Natural killer cell treated with Interleukin-12 subunit alpha and Interleukin-12 subunit beta and Interleukin-15 and Interleukin-18, amount 100 ng/mL, for 72 hours (primary cell): ENCODE data around the gene PRDM2. TPM values are rescaled to one million over a fixed set of nuclear protein-coding genes. Genes with fewer than 3 reads are reported as not detected.

Experiments
- ATAC-seq, 2 donors: fragments of 150-1000 bp; cut with Tn5 transposase in 1 of 2; sonication (Bioruptor Pico), chemical (Tn5 transposase) in 1 of 2; 2 replicates each; pipeline ENCODE4 v1.10.0; 2021
- DNase-seq: peaks from one replicate; pipeline ENCODE4 v3.0.0; 2022; ENCODE audit warnings: low spot score
- H3K27ac Mint-ChIP-seq, 2 donors: 1 replicate in 1 of 2; 2 replicates in 1 of 2; pipeline ENCODE4 v1.8.0; 2022; ENCODE audit warnings: mixed read lengths in 2 of 2, mild to moderate bottlenecking in 1 of 2, moderate library complexity in 1 of 2
- H3K27me3 Mint-ChIP-seq, 2 donors: 1 replicate in 1 of 2; 2 replicates in 1 of 2; pipeline ENCODE4 v1.8.0; 2022; ENCODE audit warnings: mixed read lengths in 2 of 2
- H3K36me3 Mint-ChIP-seq: one replicate; pipeline ENCODE4 v1.8.0; 2022; ENCODE audit warnings: mixed read lengths
- H3K4me1 Mint-ChIP-seq, 2 donors: 1 replicate in 1 of 2; 2 replicates in 1 of 2; pipeline ENCODE4 v1.8.0; 2022; ENCODE audit warnings: low read depth in 2 of 2, mixed read lengths in 2 of 2, mild to moderate bottlenecking in 1 of 2
- H3K4me3 Mint-ChIP-seq: one replicate; pipeline ENCODE4 v1.8.0; 2022; ENCODE audit warnings: mixed read lengths
- H3K9me3 Mint-ChIP-seq: 2 replicates; pipeline ENCODE4 v1.8.0; 2022; ENCODE audit warnings: mixed read lengths
- total RNA-seq, 2 donors: library from RNA; stranded (reverse); gene quantifications; one replicate each; pipeline ENCODE4 v1.2.3, GENCODE V29; 2022

The PRDM2 gene, protein sequence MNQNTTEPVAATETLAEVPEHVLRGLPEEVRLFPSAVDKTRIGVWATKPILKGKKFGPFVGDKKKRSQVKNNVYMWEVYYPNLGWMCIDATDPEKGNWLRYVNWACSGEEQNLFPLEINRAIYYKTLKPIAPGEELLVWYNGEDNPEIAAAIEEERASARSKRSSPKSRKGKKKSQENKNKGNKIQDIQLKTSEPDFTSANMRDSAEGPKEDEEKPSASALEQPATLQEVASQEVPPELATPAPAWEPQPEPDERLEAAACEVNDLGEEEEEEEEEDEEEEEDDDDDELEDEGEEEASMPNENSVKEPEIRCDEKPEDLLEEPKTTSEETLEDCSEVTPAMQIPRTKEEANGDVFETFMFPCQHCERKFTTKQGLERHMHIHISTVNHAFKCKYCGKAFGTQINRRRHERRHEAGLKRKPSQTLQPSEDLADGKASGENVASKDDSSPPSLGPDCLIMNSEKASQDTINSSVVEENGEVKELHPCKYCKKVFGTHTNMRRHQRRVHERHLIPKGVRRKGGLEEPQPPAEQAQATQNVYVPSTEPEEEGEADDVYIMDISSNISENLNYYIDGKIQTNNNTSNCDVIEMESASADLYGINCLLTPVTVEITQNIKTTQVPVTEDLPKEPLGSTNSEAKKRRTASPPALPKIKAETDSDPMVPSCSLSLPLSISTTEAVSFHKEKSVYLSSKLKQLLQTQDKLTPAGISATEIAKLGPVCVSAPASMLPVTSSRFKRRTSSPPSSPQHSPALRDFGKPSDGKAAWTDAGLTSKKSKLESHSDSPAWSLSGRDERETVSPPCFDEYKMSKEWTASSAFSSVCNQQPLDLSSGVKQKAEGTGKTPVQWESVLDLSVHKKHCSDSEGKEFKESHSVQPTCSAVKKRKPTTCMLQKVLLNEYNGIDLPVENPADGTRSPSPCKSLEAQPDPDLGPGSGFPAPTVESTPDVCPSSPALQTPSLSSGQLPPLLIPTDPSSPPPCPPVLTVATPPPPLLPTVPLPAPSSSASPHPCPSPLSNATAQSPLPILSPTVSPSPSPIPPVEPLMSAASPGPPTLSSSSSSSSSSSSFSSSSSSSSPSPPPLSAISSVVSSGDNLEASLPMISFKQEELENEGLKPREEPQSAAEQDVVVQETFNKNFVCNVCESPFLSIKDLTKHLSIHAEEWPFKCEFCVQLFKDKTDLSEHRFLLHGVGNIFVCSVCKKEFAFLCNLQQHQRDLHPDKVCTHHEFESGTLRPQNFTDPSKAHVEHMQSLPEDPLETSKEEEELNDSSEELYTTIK (N-terminal part only)
- 10 to 100 TPM; 80.1 to 91.3 TPM for total RNA-seq

DNA sequence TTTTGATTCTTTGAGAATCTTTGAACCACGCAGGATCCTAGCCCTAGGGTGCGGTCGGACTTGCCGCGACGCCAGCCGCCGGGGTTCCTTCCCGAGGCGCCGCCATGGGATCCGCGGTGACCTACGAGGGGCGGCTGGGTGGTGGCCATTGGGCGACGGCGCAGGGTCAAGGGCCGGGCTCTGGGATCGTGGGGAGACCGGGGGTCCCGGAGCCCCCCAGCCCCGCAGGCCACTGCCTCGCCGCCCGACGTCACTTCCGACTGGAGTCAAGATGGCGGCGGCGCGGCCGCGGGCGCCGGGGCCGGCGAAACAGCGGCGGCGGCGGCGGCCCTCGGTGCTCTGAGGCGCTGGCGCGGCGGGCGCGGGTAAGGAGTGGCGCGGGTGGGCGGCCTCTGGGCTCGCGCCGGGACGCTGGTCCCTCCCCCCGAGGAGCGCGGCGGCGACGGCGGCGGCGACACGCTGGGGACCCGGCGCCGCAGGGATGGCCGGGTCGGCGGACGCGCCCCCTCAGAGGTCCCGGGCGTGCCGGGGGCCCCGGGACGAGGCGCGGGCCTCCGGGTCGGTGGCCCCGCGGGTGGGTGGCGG, at the start of gene PRDM2:
TSS of gene PRDM2 (plus strand) at position 253 of the 585 bp plus-strand sequence. CDS start 15,418 bp downstream, outside the sequence.
- H3K27me3 Mint-ChIP-seq = peaks cover 0 to 3% of the 10 kb centered on the region in 2 donors
- peak within 1 kb of the TSS; percentile 83 to 95 for H3K27ac Mint-ChIP-seq
- DNase-seq (peak; percentile 71), ATAC-seq (peak; percentile 78 to 88)
- peaks cover 32 to 33% of the 10 kb centered on the region in 2 donors for H3K4me1 Mint-ChIP-seq
- H3K9me3 Mint-ChIP-seq = peaks cover 5% of the 10 kb centered on the region
- peaks cover 11% of the 10 kb centered on the region for H3K36me3 Mint-ChIP-seq
- H3K4me3 Mint-ChIP-seq = peak within 1 kb of the TSS; percentile 98

DNA sequence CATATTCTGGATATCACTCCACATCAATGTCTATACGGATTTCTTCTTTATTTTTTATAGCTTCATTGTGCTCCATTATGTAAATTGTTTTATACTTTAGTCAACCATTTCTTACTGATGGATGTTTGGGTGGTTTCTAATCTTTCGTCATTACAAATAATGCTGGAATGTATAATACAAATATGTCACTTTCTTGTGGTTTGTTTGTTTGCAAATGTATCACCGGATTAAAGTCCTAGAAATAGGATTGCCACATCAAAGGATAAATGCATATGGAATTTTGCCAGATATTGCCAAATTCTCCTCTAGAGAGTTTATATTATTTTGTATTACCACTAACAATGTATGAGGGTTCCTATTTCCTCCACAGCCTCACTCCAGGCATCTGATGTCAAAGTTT, 48.7 kb upstream of the PRDM2 start:
- peaks cover 19 to 47% of the 10 kb centered on the region in 2 donors for H3K27me3 Mint-ChIP-seq
- no peak for ATAC-seq
- peaks cover 4% of the 10 kb centered on the region for H3K36me3 Mint-ChIP-seq
- H3K4me3 Mint-ChIP-seq = no peak overlapping the region
- H3K9me3 Mint-ChIP-seq = peaks cover 2% of the 10 kb centered on the region
- H3K4me1 Mint-ChIP-seq = no peaks in the 10 kb centered on the region
- DNase-seq = no peak
- H3K27ac Mint-ChIP-seq = no peak overlapping the region

DNA sequence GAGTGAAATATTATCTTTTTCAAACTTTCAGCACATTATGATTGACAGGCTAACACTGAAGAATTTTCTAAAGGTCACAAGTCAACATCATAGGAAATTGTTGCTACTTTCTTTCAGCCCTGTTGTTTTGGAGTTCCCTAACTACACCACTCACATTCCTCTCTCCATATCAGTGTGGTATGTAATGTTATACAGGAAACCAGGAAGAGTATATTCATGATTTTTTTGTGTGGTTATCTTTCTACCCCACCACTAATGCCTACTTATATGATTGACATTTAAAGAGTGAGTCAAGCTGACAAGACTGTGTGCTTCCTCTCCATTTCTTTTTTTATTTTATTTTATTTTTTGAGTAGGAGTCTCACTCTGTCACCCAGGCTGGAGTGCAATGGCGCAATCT, 47.8 kb upstream of the PRDM2 start:
- Mint-ChIP-seq H3K27ac (no peak overlapping the region), H3K4me3 (no peak overlapping the region), H3K36me3 (peaks cover 4% of the 10 kb centered on the region), H3K4me1 (no peaks in the 10 kb centered on the region), H3K27me3 (peaks cover 22 to 47% of the 10 kb centered on the region in 2 donors), H3K9me3 (peaks cover 2% of the 10 kb centered on the region)
- DNase-seq (no peak), ATAC-seq (no peak)

DNA sequence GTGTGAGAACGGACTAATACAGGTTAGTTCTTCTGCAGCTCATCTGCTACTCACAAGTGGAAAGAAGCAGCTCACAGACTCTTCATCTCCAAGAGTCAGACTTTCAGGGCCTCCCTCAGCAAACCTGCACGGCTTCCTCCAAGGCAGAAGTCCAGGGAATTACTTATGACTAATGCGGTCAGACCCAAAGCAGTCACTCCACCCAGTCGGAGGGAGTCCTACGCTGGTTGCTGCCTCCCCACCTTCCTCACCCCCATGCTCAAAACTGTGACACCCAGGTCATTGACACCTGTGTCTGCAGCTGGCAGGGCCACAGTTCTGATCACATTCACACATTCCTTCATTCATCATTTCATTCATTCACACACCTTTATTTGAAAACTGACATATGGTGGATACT, 38.4 kb upstream of the PRDM2 start:
- ATAC-seq (no peak), DNase-seq (no peak)
- H3K36me3 Mint-ChIP-seq = peaks cover 6% of the 10 kb centered on the region
- H3K27ac Mint-ChIP-seq = no peak overlapping the region
- H3K4me3 Mint-ChIP-seq = no peak overlapping the region
- H3K27me3 Mint-ChIP-seq = peaks cover 9 to 11% of the 10 kb centered on the region in 2 donors
- H3K9me3 Mint-ChIP-seq = peaks cover 3% of the 10 kb centered on the region
- no peaks in the 10 kb centered on the region for H3K4me1 Mint-ChIP-seq

- Mint-ChIP-seq H3K27ac (no peak overlapping the region), H3K4me3 (no peak overlapping the region), H3K27me3 (peaks cover 9 to 11% of the 10 kb centered on the region in 2 donors), H3K9me3 (peaks cover 3% of the 10 kb centered on the region), H3K36me3 (peaks cover 6% of the 10 kb centered on the region), H3K4me1 (no peaks in the 10 kb centered on the region)
- ATAC-seq = no peak
- DNase-seq = no peak
These were observed 37.5 kb upstream of the PRDM2 start for GRCh38 chr1:13662493-13662892.

GRCh38 chr1:13663969-13664368, 36.0 kb upstream of the PRDM2 start:
- Mint-ChIP-seq H3K36me3 (peaks cover 6% of the 10 kb centered on the region), H3K4me1 (no peaks in the 10 kb centered on the region), H3K27ac (no peak overlapping the region), H3K4me3 (no peak overlapping the region), H3K27me3 (peaks cover 9 to 11% of the 10 kb centered on the region in 2 donors), H3K9me3 (peaks cover 3% of the 10 kb centered on the region)
- no peak for DNase-seq
- no peak for ATAC-seq

DNA sequence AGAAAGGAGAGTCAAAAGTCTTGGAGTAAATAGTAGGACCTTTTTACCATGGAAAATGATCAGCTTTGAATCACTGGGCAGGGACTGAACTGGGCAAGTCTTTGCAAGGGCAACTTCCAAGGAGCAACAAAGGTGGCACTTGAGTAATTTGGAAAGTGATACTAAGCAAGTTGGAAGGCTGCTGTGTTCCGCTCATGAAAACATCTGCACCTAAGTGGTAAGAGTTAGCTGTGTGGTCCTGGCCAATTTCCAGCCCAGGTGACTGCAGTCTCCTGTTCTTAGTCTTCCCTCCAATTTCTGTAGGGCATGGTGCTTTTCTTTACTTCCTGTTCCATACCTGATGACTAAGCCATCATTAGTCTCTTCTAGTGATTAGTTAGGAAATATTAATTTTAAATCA, 35.5 kb upstream of the PRDM2 start:
- H3K4me3 Mint-ChIP-seq = no peak overlapping the region
- H3K9me3 Mint-ChIP-seq = peaks cover under 1% of the 10 kb centered on the region
- H3K27ac Mint-ChIP-seq = no peak overlapping the region
- no peaks in the 10 kb centered on the region for H3K4me1 Mint-ChIP-seq
- peaks cover 2% of the 10 kb centered on the region for H3K36me3 Mint-ChIP-seq
- no peak for DNase-seq
- no peak for ATAC-seq
- H3K27me3 Mint-ChIP-seq = peaks cover 6 to 11% of the 10 kb centered on the region in 2 donors

GRCh38 chr1:13666317-13666716, 33.7 kb upstream of the PRDM2 start:
- Mint-ChIP-seq H3K36me3 (no peaks in the 10 kb centered on the region), H3K9me3 (no peaks in the 10 kb centered on the region), H3K27me3 (peaks cover 6 to 11% of the 10 kb centered on the region in 2 donors), H3K4me1 (no peaks in the 10 kb centered on the region), H3K4me3 (no peak overlapping the region), H3K27ac (no peak overlapping the region)
- ATAC-seq (no peak), DNase-seq (no peak)

DNA sequence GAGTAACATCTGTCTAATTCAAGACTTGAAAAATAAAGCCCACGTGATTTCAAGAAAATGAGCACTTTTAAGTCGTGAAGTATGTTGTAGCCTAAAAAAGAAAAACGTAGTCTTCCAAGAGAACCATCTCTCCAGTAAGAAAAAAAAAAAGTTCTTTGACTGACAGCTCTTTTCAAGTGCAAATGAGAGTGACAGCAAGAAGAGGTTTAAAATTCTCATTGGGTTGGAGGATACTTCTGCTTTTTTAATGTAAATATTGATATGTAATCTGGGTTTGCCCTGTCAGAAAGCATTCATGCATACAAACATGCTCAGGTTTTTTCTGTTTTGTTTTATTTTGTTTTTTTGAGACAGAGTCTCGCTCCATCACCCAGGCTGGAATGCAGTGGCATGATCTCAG, 32.3 kb upstream of the PRDM2 start:
- H3K36me3 Mint-ChIP-seq = no peaks in the 10 kb centered on the region
- H3K4me3 Mint-ChIP-seq = no peak overlapping the region
- no peaks in the 10 kb centered on the region for H3K9me3 Mint-ChIP-seq
- no peak overlapping the region for H3K27ac Mint-ChIP-seq
- no peak for DNase-seq
- no peaks in the 10 kb centered on the region for H3K4me1 Mint-ChIP-seq
- H3K27me3 Mint-ChIP-seq = peaks cover 0 to 2% of the 10 kb centered on the region in 2 donors
- no peak for ATAC-seq

- H3K9me3 Mint-ChIP-seq = no peaks in the 10 kb centered on the region
- peaks cover 16 to 17% of the 10 kb centered on the region in 2 donors for H3K27me3 Mint-ChIP-seq
- no peaks in the 10 kb centered on the region for H3K36me3 Mint-ChIP-seq
- ATAC-seq = no peak
- no peak overlapping the region for H3K4me3 Mint-ChIP-seq
- H3K4me1 Mint-ChIP-seq = no peaks in the 10 kb centered on the region
- no peak for DNase-seq
- H3K27ac Mint-ChIP-seq = no peak overlapping the region
These were observed 25.6 kb upstream of the PRDM2 start for GRCh38 chr1:13674377-13674776.

DNA sequence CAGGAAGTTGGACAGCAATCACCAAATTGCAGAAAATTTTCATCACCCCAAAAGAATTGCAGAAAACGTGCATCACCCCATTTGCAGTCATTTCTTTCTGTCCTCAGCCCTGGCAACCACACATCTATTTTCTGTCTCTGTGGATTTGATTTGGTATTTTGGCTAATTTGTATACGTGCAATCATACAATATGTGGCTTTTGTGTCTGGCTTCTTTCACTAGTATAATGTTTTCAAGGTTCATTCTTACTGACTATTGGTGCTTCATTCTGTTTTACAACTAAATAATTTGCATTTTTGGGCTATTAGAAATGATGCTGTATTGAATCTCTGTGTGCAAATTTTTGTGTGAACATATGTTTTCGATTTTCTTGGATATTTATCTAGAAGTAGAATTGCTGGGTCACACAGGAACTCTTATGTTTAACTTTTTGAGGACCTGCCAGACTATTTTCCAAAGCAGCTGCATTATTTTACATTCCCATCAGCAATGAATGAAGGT, 24.8 kb upstream of the PRDM2 start:
- ATAC-seq = no peak
- Mint-ChIP-seq H3K36me3 (no peaks in the 10 kb centered on the region), H3K4me3 (no peak overlapping the region), H3K27me3 (peaks cover 21 to 22% of the 10 kb centered on the region in 2 donors), H3K4me1 (no peaks in the 10 kb centered on the region), H3K9me3 (no peaks in the 10 kb centered on the region), H3K27ac (no peak overlapping the region)
- no peak for DNase-seq

GRCh38 chr1:13677896-13678295, 22.1 kb upstream of the PRDM2 start:
- H3K36me3 Mint-ChIP-seq = no peaks in the 10 kb centered on the region
- DNase-seq (no peak), ATAC-seq (no peak)
- H3K9me3 Mint-ChIP-seq = no peaks in the 10 kb centered on the region
- no peak overlapping the region for H3K27ac Mint-ChIP-seq
- H3K4me1 Mint-ChIP-seq = no peaks in the 10 kb centered on the region
- peaks cover 22 to 26% of the 10 kb centered on the region in 2 donors for H3K27me3 Mint-ChIP-seq
- H3K4me3 Mint-ChIP-seq = no peak overlapping the region

- no peak overlapping the region for H3K27ac Mint-ChIP-seq
- H3K4me3 Mint-ChIP-seq = no peak overlapping the region
- H3K27me3 Mint-ChIP-seq = peaks cover 15 to 22% of the 10 kb centered on the region in 2 donors
- H3K9me3 Mint-ChIP-seq = no peaks in the 10 kb centered on the region
- ATAC-seq = no peak
- no peak for DNase-seq
- H3K4me1 Mint-ChIP-seq = no peaks in the 10 kb centered on the region
- no peaks in the 10 kb centered on the region for H3K36me3 Mint-ChIP-seq
These were observed 20.3 kb upstream of the PRDM2 start for GRCh38 chr1:13679651-13680050.
